CD4-positive, CD25-positive, alpha-beta regulatory T cell (primary cell): Measurements from ENCODE around the gene SUGP2. TPM values are rescaled to one million over a fixed set of nuclear protein-coding genes. Genes with fewer than 3 reads are reported as not detected.
A peak's percentile ranks its signal among the peaks of the same experiment; 100 is the strongest.

Experiments
- ATAC-seq, 2 donors: fragments of 150-1000 bp; cut with Tn5 transposase; one replicate each; pipeline ENCODE4 v1.10.0; 2021; ENCODE audit warnings: low read depth in 2 of 2, moderate number of reproducible peaks in 2 of 2, moderate library complexity in 1 of 2
- DNase-seq, 3 donors: peaks; one replicate each; pipeline versions ENCODE4 v3.0.0 to v3.0.0-alpha.2; 2012 to 2022; ENCODE audit warnings: mixed read lengths in 1 of 3
- H3K27ac ChIP-seq: one replicate; pipeline ENCODE4 v1.7.0; 2013; ENCODE audit warnings: mild to moderate bottlenecking, low read length; ENCODE audit not compliant: insufficient read depth, poor library complexity, severe bottlenecking
- H3K27me3 ChIP-seq: one replicate; pipeline ENCODE4 v1.7.0; 2013; ENCODE audit warnings: low read length; ENCODE audit not compliant: control insufficient read depth, insufficient read depth
- H3K36me3 ChIP-seq: one replicate; pipeline ENCODE4 v1.7.0; 2013; ENCODE audit warnings: mild to moderate bottlenecking, low read length, moderate library complexity; ENCODE audit not compliant: control insufficient read depth, insufficient read depth
- H3K4me1 ChIP-seq: 2 replicates; pipeline ENCODE4 v1.7.0; 2013; ENCODE audit warnings: mild to moderate bottlenecking, low read length; ENCODE audit not compliant: insufficient read depth, control insufficient read depth, poor library complexity, severe bottlenecking
- H3K4me3 ChIP-seq: one replicate; pipeline ENCODE4 v1.7.0; 2013; ENCODE audit warnings: low read depth, mild to moderate bottlenecking, low read length, moderate library complexity
- H3K9me3 ChIP-seq, 2 experiments: 1 replicate in 1 of 2; 2 replicates in 1 of 2; pipeline ENCODE4 v1.7.0; 2013; ENCODE audit warnings: low read length in 2 of 2, mild to moderate bottlenecking in 1 of 2, moderate library complexity in 1 of 2; ENCODE audit not compliant: control insufficient read depth in 2 of 2
- H3K27ac Mint-ChIP-seq, 3 donors: one replicate each; pipeline ENCODE4 v1.8.0; 2020 to 2022; ENCODE audit warnings: mild to moderate bottlenecking in 3 of 3, mixed read lengths in 3 of 3, moderate library complexity in 2 of 3
- H3K27me3 Mint-ChIP-seq: one replicate; pipeline ENCODE4 v1.8.0; 2022; ENCODE audit warnings: mild to moderate bottlenecking, mixed read lengths
- H3K36me3 Mint-ChIP-seq: one replicate; pipeline ENCODE4 v1.8.0; 2020; ENCODE audit warnings: mixed read lengths
- H3K4me1 Mint-ChIP-seq, 4 donors: one replicate each; pipeline ENCODE4 v1.8.0; 2020 to 2022; ENCODE audit warnings: mixed read lengths in 4 of 4, mild to moderate bottlenecking in 1 of 4
- H3K4me3 Mint-ChIP-seq, 4 donors: one replicate each; pipeline ENCODE4 v1.8.0; 2020 to 2022; ENCODE audit warnings: mild to moderate bottlenecking in 4 of 4, mixed read lengths in 4 of 4, moderate library complexity in 3 of 4
- H3K9me3 Mint-ChIP-seq, 7 donors: one replicate each; pipeline ENCODE4 v1.8.0; 2020 to 2022; ENCODE audit warnings: mixed read lengths in 7 of 7, mild to moderate bottlenecking in 3 of 7, moderate library complexity in 2 of 7
- polyA plus RNA-seq, 4 donors: library from polyadenylated mRNA; unstranded; fragments of 300-500 nt; fragmentation: Illumina TruSeq; gene quantifications; one replicate each; pipeline ENCODE4 v1.2.3, GENCODE V29; 2021
- total RNA-seq: library from RNA; stranded (reverse); gene quantifications from one replicate; pipeline ENCODE4 v1.2.3, GENCODE V29; 2022

Gene SUGP2
- total and polyA plus RNA-seq, 5 donors from 2014 or later, result 6.2 to 131 (median 8.2) TPM

GRCh38 chr19:18946918-18947317 is 86.4 kb downstream of the SUGP2 start:
- Mint-ChIP-seq H3K36me3 (no peaks in the 10 kb centered on the region), H3K27me3 (peaks cover 26% of the 10 kb centered on the region), H3K27ac (peak overlapping the region in 2 of 3 donors; percentile 43 to 78), H3K9me3 (no peaks in the 10 kb centered on the region), H3K4me3 (peak overlapping the region in 1 of 4 donors; percentile 28), H3K4me1 (peaks cover 0 to 13% (median 2%) of the 10 kb centered on the region in 4 donors)
- no peaks in the 10 kb centered on the region for H3K36me3 ChIP-seq
- peak overlapping the region; percentile 34 for H3K27ac ChIP-seq
- ATAC-seq (no peak), DNase-seq (peak in 1 of 3 donors; percentile 24)
- no peaks in the 10 kb centered on the region for H3K27me3 ChIP-seq
- no peaks in the 10 kb centered on the region for H3K9me3 ChIP-seq
- no peak overlapping the region for H3K4me3 ChIP-seq
- H3K4me1 ChIP-seq, result no peaks in the 10 kb centered on the region

- no peaks in the 10 kb centered on the region for H3K36me3 ChIP-seq
- DNase-seq (no peak), ATAC-seq (no peak)
- Mint-ChIP-seq H3K9me3 (no peaks in the 10 kb centered on the region), H3K4me3 (peak overlapping the region in 1 of 4 donors; percentile 36), H3K27ac (peak overlapping the region in 1 of 3 donors; percentile 26), H3K4me1 (peaks cover 0 to 19% (median 2%) of the 10 kb centered on the region in 4 donors), H3K27me3 (peaks cover 32% of the 10 kb centered on the region), H3K36me3 (no peaks in the 10 kb centered on the region)
- H3K9me3 ChIP-seq, result no peaks in the 10 kb centered on the region
- H3K27ac ChIP-seq, result no peak overlapping the region
- H3K4me3 ChIP-seq, result no peak overlapping the region
- no peaks in the 10 kb centered on the region for H3K4me1 ChIP-seq
- no peaks in the 10 kb centered on the region for H3K27me3 ChIP-seq
These were observed 87.0 kb downstream of the SUGP2 start for GRCh38 chr19:18946335-18946734.

- H3K36me3 ChIP-seq, result no peaks in the 10 kb centered on the region
- H3K27ac ChIP-seq, result no peak overlapping the region
- no peaks in the 10 kb centered on the region for H3K36me3 Mint-ChIP-seq
- H3K4me1 Mint-ChIP-seq, result peaks cover 0 to 22% (median 2%) of the 10 kb centered on the region in 4 donors
- no peaks in the 10 kb centered on the region for H3K9me3 ChIP-seq
- no peaks in the 10 kb centered on the region for H3K9me3 Mint-ChIP-seq
- H3K4me3 ChIP-seq, result no peak overlapping the region
- H3K27ac Mint-ChIP-seq, result no peak overlapping the region
- H3K27me3 ChIP-seq, result no peaks in the 10 kb centered on the region
- peaks cover 6% of the 10 kb centered on the region for H3K4me1 ChIP-seq
- H3K27me3 Mint-ChIP-seq, result peaks cover 33% of the 10 kb centered on the region
- DNase-seq, result no peak
- no peak overlapping the region for H3K4me3 Mint-ChIP-seq
- ATAC-seq, result no peak
These were observed 88.0 kb downstream of the SUGP2 start for GRCh38 chr19:18945297-18945696.

GRCh38 chr19:18943465-18943864 is 89.9 kb downstream of the SUGP2 start:
- Mint-ChIP-seq H3K36me3 (no peaks in the 10 kb centered on the region), H3K9me3 (peaks cover 0 to 1% (median 0%) of the 10 kb centered on the region in 7 donors), H3K27me3 (peaks cover 49% of the 10 kb centered on the region), H3K4me1 (peaks cover 0 to 28% (median 5%) of the 10 kb centered on the region in 4 donors), H3K4me3 (peak overlapping the region in 1 of 4 donors; percentile 32), H3K27ac (no peak overlapping the region)
- ATAC-seq (no peak), DNase-seq (no peak)
- Histone ChIP-seq H3K36me3 (no peaks in the 10 kb centered on the region), H3K27ac (no peak overlapping the region), H3K4me1 (peaks cover 11% of the 10 kb centered on the region), H3K4me3 (no peak overlapping the region), H3K9me3 (no peaks in the 10 kb centered on the region), H3K27me3 (no peaks in the 10 kb centered on the region)

GRCh38 chr19:18942692-18943091 is 90.6 kb downstream of the SUGP2 start:
- no peak overlapping the region for H3K4me3 ChIP-seq
- H3K4me1 Mint-ChIP-seq, result peaks cover 0 to 28% (median 5%) of the 10 kb centered on the region in 4 donors
- H3K4me1 ChIP-seq, result peaks cover 11% of the 10 kb centered on the region
- H3K36me3 ChIP-seq, result no peaks in the 10 kb centered on the region
- H3K27ac Mint-ChIP-seq, result no peak overlapping the region
- peaks cover 52% of the 10 kb centered on the region for H3K27me3 Mint-ChIP-seq
- H3K27ac ChIP-seq, result no peak overlapping the region
- no peaks in the 10 kb centered on the region for H3K36me3 Mint-ChIP-seq
- H3K9me3 ChIP-seq, result no peaks in the 10 kb centered on the region
- DNase-seq (no peak), ATAC-seq (no peak)
- H3K27me3 ChIP-seq, result no peaks in the 10 kb centered on the region
- peaks cover 0 to 1% (median 0%) of the 10 kb centered on the region in 7 donors for H3K9me3 Mint-ChIP-seq
- peak overlapping the region in 3 of 4 donors; percentile 11 to 72 (median 68) for H3K4me3 Mint-ChIP-seq

GRCh38 chr19:18941628-18942354 is 91.5 kb downstream of the SUGP2 start:
- Histone ChIP-seq H3K36me3 (no peaks in the 10 kb centered on the region), H3K27ac (no peak overlapping the region), H3K4me1 (peaks cover 11% of the 10 kb centered on the region), H3K27me3 (no peaks in the 10 kb centered on the region), H3K4me3 (no peak overlapping the region), H3K9me3 (no peaks in the 10 kb centered on the region)
- peaks cover 0 to 1% (median 0%) of the 10 kb centered on the region in 7 donors for H3K9me3 Mint-ChIP-seq
- no peak overlapping the region for H3K27ac Mint-ChIP-seq
- H3K27me3 Mint-ChIP-seq, result peaks cover 61% of the 10 kb centered on the region
- no peaks in the 10 kb centered on the region for H3K36me3 Mint-ChIP-seq
- peaks cover 0 to 25% (median 5%) of the 10 kb centered on the region in 4 donors for H3K4me1 Mint-ChIP-seq
- no peak for DNase-seq
- peak overlapping the region in 3 of 4 donors; percentile 55 to 75 (median 72) for H3K4me3 Mint-ChIP-seq
- no peak for ATAC-seq

Other genes with a start within 250 kb of the SUGP2 start
- gene COMP, start 242.2 kb downstream of the SUGP2 start, total RNA-seq, result not detected
- gene COMP, start 242.2 kb downstream of the SUGP2 start, polyA plus RNA-seq, result not detected
- 140 TPM for gene UPF1, start 201.6 kb downstream of the SUGP2 start, total RNA-seq
- 10 to 100 TPM in 2 of 4 donors, 1 to 10 TPM in 2; 8.6 to 11.9 (median 9.8) TPM for gene UPF1, start 201.6 kb downstream of the SUGP2 start, polyA plus RNA-seq
- not detected for gene CERS1, start 137.4 kb downstream of the SUGP2 start, total RNA-seq
- not detected for gene CERS1, start 137.4 kb downstream of the SUGP2 start, polyA plus RNA-seq
- 165 TPM for gene COPE, start 114.1 kb downstream of the SUGP2 start, total RNA-seq
- 100 to 1,000 TPM; 218 to 314 (median 273) TPM for gene COPE, start 114.1 kb downstream of the SUGP2 start, polyA plus RNA-seq
- gene DDX49, start 113.8 kb downstream of the SUGP2 start, total RNA-seq, result 48.0 TPM
- 10 to 100 TPM; 21.6 to 30.9 (median 26.4) TPM for gene DDX49, start 113.8 kb downstream of the SUGP2 start, polyA plus RNA-seq
- 3.6 TPM for gene HOMER3, start 92.3 kb downstream of the SUGP2 start, total RNA-seq
- gene HOMER3, start 92.3 kb downstream of the SUGP2 start, polyA plus RNA-seq, result 1 to 10 TPM; 2.8 to 3.9 (median 3.3) TPM
- gene ARMC6, start 86 bp upstream of the SUGP2 start, total RNA-seq, result 14.2 TPM
- gene ARMC6, start 86 bp upstream of the SUGP2 start, polyA plus RNA-seq, result 10 to 100 TPM; 23.7 to 36.5 (median 31.8) TPM
- gene SLC25A42, start 30.5 kb upstream of the SUGP2 start, total RNA-seq, result 32.2 TPM
- 10 to 100 TPM; 10.4 to 24.0 (median 16.2) TPM for gene SLC25A42, start 30.5 kb upstream of the SUGP2 start, polyA plus RNA-seq
- gene TMEM161A, start 105.0 kb upstream of the SUGP2 start, total RNA-seq, result 15.6 TPM
- gene TMEM161A, start 105.0 kb upstream of the SUGP2 start, polyA plus RNA-seq, result 10 to 100 TPM; 24.0 to 26.0 (median 24.8) TPM
- 3.5 TPM for gene MEF2B, start 136.7 kb upstream of the SUGP2 start, total RNA-seq
- under 1 TPM in 1 of 4 donors, not detected in 3; 0.30 TPM for gene MEF2B, start 136.7 kb upstream of the SUGP2 start, polyA plus RNA-seq
- gene BORCS8, start 158.6 kb upstream of the SUGP2 start, total RNA-seq, result 27.4 TPM
- 10 to 100 TPM; 20.1 to 28.4 (median 21.8) TPM for gene BORCS8, start 158.6 kb upstream of the SUGP2 start, polyA plus RNA-seq
- 62.1 TPM for gene RFXANK, start 158.7 kb upstream of the SUGP2 start, total RNA-seq
- 100 to 1,000 TPM in 1 of 4 donors, 10 to 100 TPM in 3; 59.1 to 103 (median 80.7) TPM for gene RFXANK, start 158.7 kb upstream of the SUGP2 start, polyA plus RNA-seq
- gene NR2C2AP, start 169.9 kb upstream of the SUGP2 start, total RNA-seq, result 17.6 TPM
- gene NR2C2AP, start 169.9 kb upstream of the SUGP2 start, polyA plus RNA-seq, result 10 to 100 TPM; 20.6 to 31.2 (median 26.8) TPM
- gene NCAN, start 178.4 kb upstream of the SUGP2 start, total RNA-seq, result not detected
- gene NCAN, start 178.4 kb upstream of the SUGP2 start, polyA plus RNA-seq, result not detected
- not detected for gene TM6SF2, start 239.8 kb upstream of the SUGP2 start, total RNA-seq
- gene TM6SF2, start 239.8 kb upstream of the SUGP2 start, polyA plus RNA-seq, result not detected